H9 (cell line): ENCODE measurements around the gene SPTSSB. TPM values are rescaled to one million over a fixed set of nuclear protein-coding genes. Genes with fewer than 3 reads are reported as not detected.

Experiments used
- DNase-seq: peaks from one replicate; pipeline ENCODE4 v3.0.0-alpha.2; 2017
- H2AFZ ChIP-seq: one replicate; pipeline ENCODE4 v1.6.1; 2013; ENCODE audit warnings: mild to moderate bottlenecking, low read length, control low read depth, moderate library complexity
- H2AK5ac ChIP-seq: 2 replicates; pipeline ENCODE4 v1.6.1; 2013; ENCODE audit warnings: low read length, control low read depth, mixed read lengths; ENCODE audit not compliant: insufficient read length
- H2BK120ac ChIP-seq: one replicate; pipeline ENCODE4 v1.6.1; 2013; ENCODE audit warnings: low read depth, mild to moderate bottlenecking, low read length, control low read depth, inconsistent platforms; ENCODE audit not compliant: poor library complexity, severe bottlenecking
- H2BK12ac ChIP-seq: 2 replicates; pipeline ENCODE4 v1.6.1; 2013; ENCODE audit warnings: low read length, control low read depth, mixed read lengths, low read depth; ENCODE audit not compliant: insufficient read length
- H2BK15ac ChIP-seq: 2 replicates; pipeline ENCODE4 v1.6.1; 2013; ENCODE audit warnings: low read depth, low read length, control low read depth
- H2BK20ac ChIP-seq: one replicate; pipeline ENCODE4 v1.6.1; 2013; ENCODE audit warnings: low read depth, mild to moderate bottlenecking, low read length, control low read depth, inconsistent platforms; ENCODE audit not compliant: poor library complexity, severe bottlenecking
- H2BK5ac ChIP-seq: 2 replicates; pipeline ENCODE4 v1.6.1; 2013; ENCODE audit warnings: low read length, control low read depth, mixed read lengths; ENCODE audit not compliant: insufficient read length
- H3K14ac ChIP-seq: 2 replicates; pipeline ENCODE4 v1.6.1; 2013; ENCODE audit warnings: low read length, control low read depth; ENCODE audit not compliant: insufficient read depth
- H3K18ac ChIP-seq: 2 replicates; pipeline ENCODE4 v1.6.1; 2013; ENCODE audit warnings: low read depth, mild to moderate bottlenecking, mixed read lengths, low read length, control low read depth; ENCODE audit not compliant: insufficient read length
- H3K23ac ChIP-seq: 2 replicates; pipeline ENCODE4 v1.6.1; 2013; ENCODE audit warnings: low read length, control low read depth, mixed read lengths, low read depth; ENCODE audit not compliant: insufficient read length
- H3K23me2 ChIP-seq: 2 replicates; pipeline ENCODE4 v1.6.1; 2013; ENCODE audit warnings: low read depth, mild to moderate bottlenecking, mixed read lengths, low read length, control low read depth; ENCODE audit not compliant: insufficient read length, poor library complexity, severe bottlenecking
- H3K27ac ChIP-seq: 2 replicates; pipeline ENCODE4 v1.5.1; 2013; ENCODE audit warnings: low read length, control low read depth, mixed read lengths, low read depth; ENCODE audit not compliant: insufficient read length
- H3K27me3 ChIP-seq: 2 replicates; pipeline ENCODE4 v1.6.1; 2013; ENCODE audit warnings: low read length, control low read depth, inconsistent platforms; ENCODE audit not compliant: insufficient read depth
- H3K4ac ChIP-seq: 2 replicates; pipeline ENCODE4 v1.6.1; 2013; ENCODE audit warnings: low read depth, mild to moderate bottlenecking, control low read depth, inconsistent platforms, low read length, moderate library complexity
- H3K4me1 ChIP-seq: 2 replicates; pipeline ENCODE4 v1.6.1; 2013; ENCODE audit warnings: low read length, control low read depth, inconsistent platforms; ENCODE audit not compliant: insufficient read depth
- H3K4me2 ChIP-seq: 2 replicates; pipeline ENCODE4 v1.6.1; 2013; ENCODE audit warnings: low read length, control low read depth, mixed read lengths; ENCODE audit not compliant: insufficient read length, insufficient read depth
- H3K56ac ChIP-seq: 2 replicates; pipeline ENCODE4 v1.6.1; 2013; ENCODE audit warnings: low read depth, mild to moderate bottlenecking, mixed read lengths, low read length, control low read depth; ENCODE audit not compliant: insufficient read length
- H3K79me1 ChIP-seq: 2 replicates; pipeline ENCODE4 v1.6.1; 2013; ENCODE audit warnings: low read depth, mild to moderate bottlenecking, moderate library complexity, low read length, control low read depth, inconsistent platforms; ENCODE audit not compliant: insufficient read depth, poor library complexity, severe bottlenecking
- H3K79me2 ChIP-seq: 2 replicates; pipeline ENCODE4 v1.6.1; 2013; ENCODE audit warnings: low read length, control low read depth, inconsistent platforms; ENCODE audit not compliant: insufficient read depth
- H3K9ac ChIP-seq: 2 replicates; pipeline ENCODE4 v1.6.1; 2013; ENCODE audit warnings: low read length, control low read depth, mixed read lengths; ENCODE audit not compliant: insufficient read length; ENCODE audit errors: extremely low read depth
- H3K9me3 ChIP-seq: one replicate; pipeline ENCODE4 v1.6.1; 2013; ENCODE audit warnings: low read depth, low read length, inconsistent platforms; ENCODE audit not compliant: control insufficient read depth
- H3T11ph ChIP-seq: one replicate; pipeline ENCODE4 v1.6.1; 2013; ENCODE audit warnings: mild to moderate bottlenecking, low read length, control low read depth, inconsistent platforms
- H4K20me1 ChIP-seq: one replicate; pipeline ENCODE4 v1.6.1; 2013; ENCODE audit not compliant: control insufficient read depth, insufficient read length, insufficient read depth
- H4K5ac ChIP-seq: 2 replicates; pipeline ENCODE4 v1.6.1; 2013; ENCODE audit warnings: low read depth, mild to moderate bottlenecking, mixed read lengths, low read length, control low read depth; ENCODE audit not compliant: insufficient read length
- H4K8ac ChIP-seq: replicated peaks from 2 replicates; pipeline ENCODE4 v1.6.1; 2013; ENCODE audit warnings: low read length, control low read depth, mixed read lengths, low read depth; ENCODE audit not compliant: insufficient read length
- H4K91ac ChIP-seq: 2 replicates; pipeline ENCODE4 v1.6.1; 2013; ENCODE audit warnings: low read depth, mild to moderate bottlenecking, moderate library complexity, mixed read lengths, low read length, control low read depth; ENCODE audit not compliant: insufficient read length
- H3K27ac Mint-ChIP-seq, 3 experiments: 2 replicates in 2 of 3; 3 replicates in 1 of 3; pipeline ENCODE4 v1.8.0; 2020 to 2021; ENCODE audit warnings: mixed read lengths in 3 of 3, mild to moderate bottlenecking in 1 of 3, moderate library complexity in 1 of 3
- H3K27me3 Mint-ChIP-seq: 2 replicates; pipeline ENCODE4 v1.8.0; 2021; ENCODE audit warnings: low read depth, mild to moderate bottlenecking, moderate library complexity, mixed read lengths
- H3K36me3 Mint-ChIP-seq, 3 experiments: 2 replicates in 2 of 3; 3 replicates in 1 of 3; pipeline ENCODE4 v1.8.0; 2020 to 2021; ENCODE audit warnings: low read depth in 3 of 3, mixed read lengths in 3 of 3; ENCODE audit not compliant: insufficient read depth in 1 of 3
- H3K4me1 Mint-ChIP-seq, 2 experiments: 2 replicates each; pipeline ENCODE4 v1.8.0; 2020; ENCODE audit warnings: mixed read lengths in 2 of 2
- H3K4me3 Mint-ChIP-seq, 2 experiments: 2 replicates in 1 of 2; 3 replicates in 1 of 2; pipeline ENCODE4 v1.8.0; 2020 to 2021; ENCODE audit warnings: mild to moderate bottlenecking in 2 of 2, mixed read lengths in 2 of 2, moderate library complexity in 1 of 2
- H3K9me3 Mint-ChIP-seq, 2 experiments: 2 replicates in 1 of 2; 3 replicates in 1 of 2; pipeline ENCODE4 v1.8.0; 2020; ENCODE audit warnings: mild to moderate bottlenecking in 2 of 2, mixed read lengths in 2 of 2, moderate library complexity in 1 of 2
- WGBS: extraction: QIAGEN DNeasy Blood & Tissue Kit; methylation state at CpG from one replicate; pipeline ENCODE4 v1.1.7; 2013; ENCODE audit warnings: missing lambda C conversion rate, low lambda C conversion rate, mixed read lengths; ENCODE audit not compliant: insufficient read length; ENCODE audit errors: extremely low coverage; 5-methylcytosine and 5-hydroxymethylcytosine counted together
- total RNA-seq: library from RNA; stranded (reverse); gene quantifications from 2 replicates; pipeline ENCODE4 v1.2.1, GENCODE V29; 2021
- TF ChIP-seq, protein P1 (sequence below): fragments of 200-600 bp; sonication (generic); conservative IDR thresholded peaks from 3 replicates; pipeline ENCODE4 v1.8.0; 2021; ENCODE audit warnings: antibody characterized with exemption, mild to moderate bottlenecking

Gene SPTSSB
- total RNA-seq, 1 experiment from 2014 or later: 3.5 TPM

DNA sequence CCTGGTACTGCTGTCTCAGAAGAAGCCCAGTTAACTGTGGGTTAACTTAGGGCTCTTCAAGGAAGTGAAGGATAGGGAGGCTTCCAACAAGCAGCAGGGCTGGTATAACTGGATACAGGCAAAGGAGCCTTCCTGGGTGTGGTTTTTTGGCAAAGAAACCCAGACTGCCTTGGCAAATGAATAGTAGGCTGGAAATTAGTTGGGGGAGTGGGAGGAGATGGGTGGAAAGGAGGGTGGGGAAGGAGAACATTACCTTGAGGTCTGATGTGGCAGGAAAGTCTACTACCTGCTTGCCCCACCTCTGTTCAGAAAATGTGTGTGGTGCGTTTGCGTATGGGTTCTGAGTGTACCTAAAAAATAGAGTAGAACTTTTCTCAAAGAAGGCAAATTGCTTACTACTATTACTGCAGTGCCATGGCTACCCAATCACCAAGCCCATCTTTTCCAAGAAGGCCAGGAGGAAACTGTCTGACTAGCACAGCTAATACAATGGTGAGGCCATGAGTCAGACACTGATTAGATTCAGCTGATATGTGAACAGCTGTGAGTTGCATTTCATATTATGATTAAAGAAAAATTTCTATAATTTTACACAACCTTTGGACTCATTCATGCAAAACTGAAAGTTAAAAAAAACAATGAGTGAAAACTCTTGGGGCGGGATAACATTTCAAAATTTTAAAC lies 55.2 kb downstream of the SPTSSB start:
- TF ChIP-seq, protein P1, sequence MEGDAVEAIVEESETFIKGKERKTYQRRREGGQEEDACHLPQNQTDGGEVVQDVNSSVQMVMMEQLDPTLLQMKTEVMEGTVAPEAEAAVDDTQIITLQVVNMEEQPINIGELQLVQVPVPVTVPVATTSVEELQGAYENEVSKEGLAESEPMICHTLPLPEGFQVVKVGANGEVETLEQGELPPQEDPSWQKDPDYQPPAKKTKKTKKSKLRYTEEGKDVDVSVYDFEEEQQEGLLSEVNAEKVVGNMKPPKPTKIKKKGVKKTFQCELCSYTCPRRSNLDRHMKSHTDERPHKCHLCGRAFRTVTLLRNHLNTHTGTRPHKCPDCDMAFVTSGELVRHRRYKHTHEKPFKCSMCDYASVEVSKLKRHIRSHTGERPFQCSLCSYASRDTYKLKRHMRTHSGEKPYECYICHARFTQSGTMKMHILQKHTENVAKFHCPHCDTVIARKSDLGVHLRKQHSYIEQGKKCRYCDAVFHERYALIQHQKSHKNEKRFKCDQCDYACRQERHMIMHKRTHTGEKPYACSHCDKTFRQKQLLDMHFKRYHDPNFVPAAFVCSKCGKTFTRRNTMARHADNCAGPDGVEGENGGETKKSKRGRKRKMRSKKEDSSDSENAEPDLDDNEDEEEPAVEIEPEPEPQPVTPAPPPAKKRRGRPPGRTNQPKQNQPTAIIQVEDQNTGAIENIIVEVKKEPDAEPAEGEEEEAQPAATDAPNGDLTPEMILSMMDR: no peak
- H3K18ac ChIP-seq: no peak overlapping the region
- H3K56ac ChIP-seq: no peak overlapping the region
- H3T11ph ChIP-seq: no peak overlapping the region
- H3K23me2 ChIP-seq: no peaks in the 10 kb centered on the region
- H2BK12ac ChIP-seq: no peak overlapping the region
- no peaks in the 10 kb centered on the region for H3K27me3 ChIP-seq
- no peaks in the 10 kb centered on the region for H3K27me3 Mint-ChIP-seq
- H3K4ac ChIP-seq: no peak overlapping the region
- no peaks in the 10 kb centered on the region for H3K4me1 ChIP-seq
- H3K27ac Mint-ChIP-seq: no peak overlapping the region
- H3K4me2 ChIP-seq: no peak overlapping the region
- H3K4me1 Mint-ChIP-seq: no peaks in the 10 kb centered on the region
- no peak overlapping the region for H3K27ac ChIP-seq
- no peak overlapping the region for H4K5ac ChIP-seq
- no peak overlapping the region for H2AFZ ChIP-seq
- H2BK5ac ChIP-seq: no peak overlapping the region
- H3K9me3 Mint-ChIP-seq: no peaks in the 10 kb centered on the region; a peak in 1 of 5 replicates
- H3K9ac ChIP-seq: no peak overlapping the region
- no CpG with 5 or more reads among the region's 3 CpGs for WGBS
- no peaks in the 10 kb centered on the region for H3K79me1 ChIP-seq
- no peak for DNase-seq
- H3K14ac ChIP-seq: no peak overlapping the region
- H2AK5ac ChIP-seq: no peak overlapping the region
- no peak overlapping the region for H3K23ac ChIP-seq
- H4K20me1 ChIP-seq: no peaks in the 10 kb centered on the region
- no peaks in the 10 kb centered on the region; a peak in 1 of 7 replicates for H3K36me3 Mint-ChIP-seq
- no peak overlapping the region for H2BK20ac ChIP-seq
- H4K8ac ChIP-seq: no peak overlapping the region
- H2BK15ac ChIP-seq: no peak overlapping the region
- H3K4me3 Mint-ChIP-seq: no peak overlapping the region
- no peaks in the 10 kb centered on the region for H3K9me3 ChIP-seq
- H4K91ac ChIP-seq: no peak overlapping the region
- H2BK120ac ChIP-seq: no peak overlapping the region
- no peaks in the 10 kb centered on the region for H3K79me2 ChIP-seq
